Naive B cell (primary cell): ENCODE data around the gene SULT1B1. TPM values are rescaled to one million over a fixed set of nuclear protein-coding genes. Genes with fewer than 3 reads are reported as not detected.

ENCODE experiments used
- ATAC-seq, 2 donors: fragments of 150-1000 bp; cut with Tn5 transposase; 2 replicates each; pipeline ENCODE4 v1.10.0; 2021; ENCODE audit warnings: low read depth in 2 of 2, mild to moderate bottlenecking in 2 of 2, moderate library complexity in 2 of 2
- DNase-seq: peaks from one replicate; pipeline ENCODE4 v3.0.0; 2022
- H3K27ac Mint-ChIP-seq, 6 donors: one replicate each; pipeline ENCODE4 v1.8.0; 2020 to 2022; ENCODE audit warnings: mild to moderate bottlenecking in 6 of 6, mixed read lengths in 6 of 6, moderate library complexity in 5 of 6, inconsistent platforms in 2 of 6
- H3K27me3 Mint-ChIP-seq, 3 donors: one replicate each; pipeline ENCODE4 v1.8.0; 2021 to 2022; ENCODE audit warnings: mixed read lengths in 3 of 3, mild to moderate bottlenecking in 1 of 3
- H3K36me3 Mint-ChIP-seq, 2 donors: one replicate each; pipeline ENCODE4 v1.8.0; 2020 to 2022; ENCODE audit warnings: mixed read lengths in 2 of 2, inconsistent platforms in 1 of 2, mild to moderate bottlenecking in 1 of 2
- H3K4me1 Mint-ChIP-seq, 3 donors: one replicate each; pipeline ENCODE4 v1.8.0; 2020 to 2022; ENCODE audit warnings: mixed read lengths in 3 of 3, inconsistent platforms in 1 of 3, mild to moderate bottlenecking in 1 of 3, moderate library complexity in 1 of 3
- H3K4me3 Mint-ChIP-seq, 8 donors: one replicate each; pipeline ENCODE4 v1.8.0; 2020 to 2022; ENCODE audit warnings: mild to moderate bottlenecking in 8 of 8, mixed read lengths in 8 of 8, moderate library complexity in 8 of 8, inconsistent platforms in 2 of 8
- H3K9me3 Mint-ChIP-seq, 7 donors: one replicate each; pipeline ENCODE4 v1.8.0; 2020 to 2022; ENCODE audit warnings: mixed read lengths in 7 of 7, mild to moderate bottlenecking in 5 of 7, inconsistent platforms in 2 of 7, moderate library complexity in 1 of 7
- polyA plus RNA-seq, 6 donors: library from polyadenylated mRNA; unstranded; fragments of 300-500 nt; fragmentation: Illumina TruSeq; gene quantifications; one replicate each; pipeline ENCODE4 v1.2.3, GENCODE V29; 2021; ENCODE audit warnings: low read depth in 6 of 6

Gene SULT1B1
- polyA plus RNA-seq, 6 donors from 2014 or later, result 0.62 TPM; not detected in 5

DNA sequence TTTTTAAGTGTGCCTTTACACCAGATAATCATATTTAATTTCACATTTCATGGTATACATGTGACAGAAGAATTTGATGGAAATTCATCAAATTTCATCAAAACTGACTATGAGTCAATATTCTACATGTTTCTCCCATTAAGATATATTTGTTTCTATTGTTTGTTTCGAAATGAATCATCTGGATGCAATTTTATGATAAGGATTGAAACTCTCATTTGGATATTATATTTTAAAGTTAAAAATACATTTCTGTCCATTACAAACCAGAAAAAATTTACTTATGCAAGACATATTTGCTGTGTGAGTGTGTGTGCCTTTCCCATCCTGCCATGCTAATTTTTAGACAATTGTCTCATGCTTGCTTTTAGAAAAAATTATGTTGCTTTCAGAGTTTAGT lies 52.2 kb downstream of the SULT1B1 start:
- Mint-ChIP-seq H3K27ac (no peak overlapping the region), H3K9me3 (peaks cover 0 to 10% (median 0%) of the 10 kb centered on the region in 7 donors), H3K27me3 (no peaks in the 10 kb centered on the region), H3K4me1 (no peaks in the 10 kb centered on the region), H3K36me3 (no peaks in the 10 kb centered on the region), H3K4me3 (no peak overlapping the region)
- no peak for ATAC-seq
- no peak for DNase-seq

DNA sequence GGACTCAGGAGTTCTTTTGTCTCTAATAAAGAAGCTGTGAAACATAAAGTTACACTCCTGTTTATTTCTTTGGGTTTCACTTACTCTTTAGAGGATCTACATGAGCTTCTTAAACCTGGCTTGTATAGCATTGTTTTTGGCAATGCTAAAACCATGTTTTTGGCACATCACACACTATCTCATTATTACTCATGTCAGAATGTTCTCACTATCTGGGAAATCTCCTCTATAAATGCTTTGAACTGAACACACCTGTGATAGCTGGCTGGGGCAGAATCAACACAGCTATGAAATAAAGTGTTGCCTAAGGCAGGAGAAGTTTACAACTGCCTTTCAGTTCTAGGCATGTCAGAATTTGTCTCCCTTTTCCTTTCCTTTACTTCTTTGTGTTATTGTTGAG lies 52.6 kb downstream of the SULT1B1 start:
- Mint-ChIP-seq H3K27me3 (no peaks in the 10 kb centered on the region), H3K9me3 (peaks cover 0 to 10% (median 0%) of the 10 kb centered on the region in 7 donors), H3K27ac (no peak overlapping the region), H3K4me3 (no peak overlapping the region), H3K36me3 (no peaks in the 10 kb centered on the region), H3K4me1 (no peaks in the 10 kb centered on the region)
- no peak for DNase-seq
- no peak for ATAC-seq

DNA sequence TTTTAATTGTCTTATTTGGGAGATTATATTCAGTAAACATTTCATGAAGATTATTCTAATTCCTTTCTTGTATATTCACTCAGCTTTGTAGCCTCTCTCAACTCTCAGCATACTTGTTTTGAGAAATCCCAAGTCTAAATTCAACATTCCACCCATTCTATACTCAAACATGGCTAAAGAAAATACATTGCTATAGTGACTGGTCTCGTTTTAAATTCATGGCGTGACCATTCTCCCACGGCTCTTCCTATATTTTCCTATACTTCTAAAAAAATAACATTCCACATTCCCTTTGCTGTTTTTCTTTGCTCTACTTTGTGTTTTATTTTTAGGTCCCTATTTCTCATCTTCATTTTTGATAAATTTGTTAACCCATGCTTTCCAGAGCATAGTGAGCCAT lies 58.2 kb downstream of the SULT1B1 start:
- no peaks in the 10 kb centered on the region for H3K36me3 Mint-ChIP-seq
- no peaks in the 10 kb centered on the region for H3K4me1 Mint-ChIP-seq
- DNase-seq (no peak), ATAC-seq (no peak)
- no peak overlapping the region for H3K27ac Mint-ChIP-seq
- H3K4me3 Mint-ChIP-seq, result no peak overlapping the region
- peaks cover 0 to 21% (median 2%) of the 10 kb centered on the region in 7 donors for H3K9me3 Mint-ChIP-seq
- H3K27me3 Mint-ChIP-seq, result no peaks in the 10 kb centered on the region

DNA sequence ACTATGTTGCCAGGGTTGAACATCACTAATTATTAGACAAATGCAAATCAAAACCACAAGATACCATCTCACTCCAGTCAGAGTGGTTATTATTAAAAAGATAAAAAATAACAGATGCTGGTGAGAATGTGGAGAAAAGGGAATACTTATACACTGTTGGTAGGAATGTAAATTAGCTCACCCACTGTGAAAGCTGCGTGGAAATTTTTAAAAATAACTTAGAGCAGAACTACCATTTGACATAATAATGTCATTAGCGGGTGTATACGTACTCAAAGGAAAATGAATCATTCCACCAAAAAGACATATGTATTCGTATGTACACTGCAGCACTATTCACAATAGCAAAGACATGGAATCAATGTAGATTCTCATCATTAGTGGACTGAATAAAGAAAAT lies 58.7 kb downstream of the SULT1B1 start:
- Mint-ChIP-seq H3K4me3 (no peak overlapping the region), H3K36me3 (no peaks in the 10 kb centered on the region), H3K9me3 (peaks cover 0 to 21% (median 2%) of the 10 kb centered on the region in 7 donors), H3K27ac (no peak overlapping the region), H3K27me3 (no peaks in the 10 kb centered on the region), H3K4me1 (no peaks in the 10 kb centered on the region)
- ATAC-seq (no peak), DNase-seq (no peak)

DNA sequence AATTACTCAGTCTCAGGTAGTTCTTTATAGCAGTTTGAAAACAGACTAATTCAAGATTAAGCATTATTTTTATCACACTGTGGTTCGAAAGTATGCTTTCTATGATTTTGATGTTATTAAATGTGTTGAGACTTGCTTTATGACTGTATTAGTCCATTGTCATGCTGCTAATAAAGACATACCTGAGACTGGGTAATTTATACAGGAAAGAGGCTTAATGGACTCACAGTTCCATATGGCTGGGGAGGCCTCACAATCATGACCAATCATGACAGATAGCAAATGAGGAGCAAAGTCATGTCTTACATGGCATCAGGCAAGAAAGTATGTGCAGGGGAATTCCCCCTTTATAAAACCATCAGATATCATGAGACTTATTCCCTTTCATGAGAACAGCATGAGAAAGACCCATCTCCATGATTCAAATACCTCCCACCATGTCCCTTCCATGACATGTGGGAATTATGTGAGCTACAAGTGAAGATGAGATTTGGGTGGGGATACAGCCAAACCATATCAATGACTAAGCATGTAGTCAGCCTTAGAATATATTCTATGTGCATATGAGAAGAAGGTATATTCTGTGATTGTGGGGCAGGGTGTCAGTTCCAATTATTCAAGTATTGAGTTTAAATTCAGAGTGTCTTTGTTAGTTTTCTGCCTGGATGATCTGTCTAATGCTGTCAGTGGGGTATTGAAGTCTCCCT lies 62.7 kb downstream of the SULT1B1 start:
- no peak for DNase-seq
- ATAC-seq, result no peak
- Mint-ChIP-seq H3K36me3 (no peaks in the 10 kb centered on the region), H3K4me1 (no peaks in the 10 kb centered on the region), H3K4me3 (no peak overlapping the region), H3K27ac (no peak overlapping the region), H3K9me3 (peaks cover 0 to 21% (median 2%) of the 10 kb centered on the region in 7 donors), H3K27me3 (no peaks in the 10 kb centered on the region)

DNA sequence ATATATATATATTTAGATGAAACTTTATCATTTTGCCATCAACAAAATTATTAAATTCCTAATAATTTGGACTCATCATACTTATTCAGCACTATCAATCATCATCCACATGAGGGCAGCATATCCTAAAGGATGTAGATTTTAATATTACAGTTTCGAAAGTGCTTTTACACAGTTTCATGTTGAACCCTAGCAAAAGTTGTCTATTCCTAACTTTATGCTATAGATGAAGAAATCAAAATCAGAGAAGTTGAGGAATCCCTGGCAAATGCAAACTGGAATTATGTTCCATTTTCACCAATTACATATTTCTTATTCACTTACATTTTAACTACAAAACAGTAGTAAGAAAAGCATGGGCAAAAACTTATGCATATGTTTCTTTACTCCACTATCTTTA lies 70.8 kb downstream of the SULT1B1 start:
- Mint-ChIP-seq H3K9me3 (peaks cover 0 to 2% (median 0%) of the 10 kb centered on the region in 7 donors), H3K27ac (no peak overlapping the region), H3K4me1 (no peaks in the 10 kb centered on the region), H3K27me3 (no peaks in the 10 kb centered on the region), H3K36me3 (no peaks in the 10 kb centered on the region), H3K4me3 (no peak overlapping the region)
- ATAC-seq (no peak), DNase-seq (no peak)

DNA sequence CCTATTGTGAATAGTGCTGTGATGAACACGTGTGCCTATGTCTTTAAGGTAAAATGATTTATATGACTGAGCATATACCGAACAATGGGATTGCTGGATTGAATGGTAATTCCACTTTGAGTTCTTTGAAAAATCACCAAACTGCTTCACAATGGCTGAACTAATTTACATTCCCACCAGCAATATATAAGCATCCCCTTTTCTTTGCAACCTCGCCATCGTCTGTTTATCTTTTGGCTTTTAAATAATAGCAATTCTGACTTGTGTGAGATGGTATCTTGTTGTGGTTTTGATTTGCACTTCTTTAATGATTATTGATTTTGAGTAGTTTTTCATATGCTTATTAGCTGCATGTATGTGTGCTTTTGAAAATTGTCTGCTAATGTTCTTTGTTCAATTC lies 75.6 kb downstream of the SULT1B1 start:
- no peaks in the 10 kb centered on the region for H3K4me1 Mint-ChIP-seq
- no peak overlapping the region for H3K4me3 Mint-ChIP-seq
- H3K27ac Mint-ChIP-seq, result no peak overlapping the region
- ATAC-seq (no peak), DNase-seq (no peak)
- no peaks in the 10 kb centered on the region for H3K36me3 Mint-ChIP-seq
- H3K27me3 Mint-ChIP-seq, result no peaks in the 10 kb centered on the region
- H3K9me3 Mint-ChIP-seq, result no peaks in the 10 kb centered on the region

Other genes starting within 250 kb of the SULT1B1 start
- not detected for gene UGT2A2, start 121.0 kb downstream of the SULT1B1 start, polyA plus RNA-seq
- not detected for gene UGT2A1, start 107.4 kb downstream of the SULT1B1 start, polyA plus RNA-seq
- gene SULT1E1, start 99.5 kb upstream of the SULT1B1 start, polyA plus RNA-seq, result not detected
- gene CSN1S1, start 170.4 kb upstream of the SULT1B1 start, polyA plus RNA-seq, result not detected
- gene CSN2, start 205.1 kb upstream of the SULT1B1 start, polyA plus RNA-seq, result not detected
- not detected for gene STATH, start 235.3 kb upstream of the SULT1B1 start, polyA plus RNA-seq